Activated CD8-positive, alpha-beta memory T cell treated with anti-CD3 and anti-CD28 coated beads, Interleukin-2, amount 50 U/mL, for 4 hours (primary cell): ENCODE data around the gene DDB1.

Source experiments
- DNase-seq: peaks from one replicate; pipeline ENCODE4 v3.0.0-alpha.2; 2020

The DDB1 gene

DNA sequence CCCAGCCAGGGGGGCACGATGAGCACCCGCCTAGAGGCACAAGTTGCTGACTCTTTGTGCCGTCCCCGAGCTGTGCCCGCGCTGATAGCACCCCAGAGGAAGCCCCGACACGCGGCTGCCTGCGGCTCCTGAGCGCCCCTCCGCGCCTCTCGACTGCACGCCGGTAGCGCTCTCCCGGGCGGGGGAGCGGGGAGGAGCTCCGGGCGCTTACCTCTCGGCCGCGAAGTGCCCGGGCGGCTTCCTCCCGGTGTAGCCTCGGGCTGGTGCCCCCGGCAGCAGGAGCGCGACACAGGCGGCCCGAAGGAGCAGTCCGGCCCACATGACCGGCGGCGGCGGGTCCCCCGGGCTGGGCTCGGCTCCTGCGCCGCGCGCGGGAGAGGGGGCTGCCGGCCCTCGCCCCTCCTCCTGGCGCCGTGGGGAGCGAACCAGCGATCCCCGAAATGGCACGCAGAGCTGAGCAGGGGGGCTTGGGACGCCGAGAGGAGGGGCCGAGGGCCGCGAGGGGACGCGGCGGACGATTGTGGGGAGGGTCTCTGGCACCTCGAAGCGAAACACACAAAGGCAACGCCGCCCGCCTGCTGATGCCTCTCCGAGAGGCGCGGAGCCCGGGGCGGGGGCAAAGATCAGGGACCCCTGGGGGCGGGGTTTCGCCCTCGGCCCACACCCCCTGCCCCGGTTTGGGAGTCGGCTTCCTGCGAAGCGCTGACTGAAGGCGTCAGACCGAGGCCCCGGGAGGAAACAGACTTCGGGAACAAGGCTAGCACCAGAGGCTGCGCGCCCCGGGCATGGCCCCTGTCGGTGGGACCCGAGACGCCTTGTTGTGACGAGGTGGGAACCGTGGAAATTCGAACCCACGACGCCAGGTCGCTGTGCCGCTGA is 37.9 kb downstream of the DDB1 start, which contains the start of gene VWCE:
Gene VWCE (minus strand): TSS at position 600 of the 879 bp plus-strand sequence. CDS start 279 bp downstream, at position 321.
- DNase-seq: peak; percentile 69

DNA sequence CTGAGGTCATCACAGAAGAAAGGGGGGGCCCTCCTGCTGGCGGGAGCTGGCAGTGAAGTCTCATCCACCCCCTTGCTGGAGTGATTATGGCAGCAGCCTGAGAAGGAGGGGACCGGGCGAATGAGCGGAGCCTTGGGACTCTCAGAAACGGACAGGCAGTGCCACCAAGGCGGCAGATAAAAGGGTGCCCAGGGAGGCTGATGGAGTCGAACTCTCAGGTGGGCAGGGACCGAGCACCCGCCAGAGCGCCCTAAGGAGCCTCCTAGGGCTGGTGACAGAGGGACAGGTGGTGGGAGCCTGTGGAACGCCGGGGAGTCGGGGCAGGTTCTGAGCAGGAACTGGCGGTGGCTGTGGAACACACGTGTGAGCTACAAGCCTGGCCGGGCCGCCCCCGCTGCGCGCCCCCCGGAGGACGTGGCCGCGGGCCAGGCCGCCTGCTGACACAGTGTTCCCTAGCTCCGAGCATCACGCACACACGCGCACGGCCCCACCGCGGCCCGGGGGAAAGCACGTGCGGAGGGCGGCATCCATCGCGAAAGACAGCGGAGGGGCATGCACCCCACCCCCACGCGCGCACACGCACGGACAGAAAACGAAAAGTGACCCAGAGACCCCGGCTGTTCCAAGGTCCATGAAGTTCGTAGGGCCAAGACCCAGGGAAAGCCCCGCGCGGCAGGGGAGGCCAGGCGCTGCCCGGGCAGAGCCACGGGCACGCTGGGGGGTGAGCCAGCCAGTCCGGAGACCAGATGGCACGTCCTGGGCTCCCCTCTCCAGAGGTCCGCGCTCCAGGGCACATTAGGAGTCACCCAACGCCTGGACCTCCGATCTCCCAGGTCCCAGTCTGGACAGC is 38.8 kb downstream of the DDB1 start:
- peak; percentile 62 for DNase-seq

DNA sequence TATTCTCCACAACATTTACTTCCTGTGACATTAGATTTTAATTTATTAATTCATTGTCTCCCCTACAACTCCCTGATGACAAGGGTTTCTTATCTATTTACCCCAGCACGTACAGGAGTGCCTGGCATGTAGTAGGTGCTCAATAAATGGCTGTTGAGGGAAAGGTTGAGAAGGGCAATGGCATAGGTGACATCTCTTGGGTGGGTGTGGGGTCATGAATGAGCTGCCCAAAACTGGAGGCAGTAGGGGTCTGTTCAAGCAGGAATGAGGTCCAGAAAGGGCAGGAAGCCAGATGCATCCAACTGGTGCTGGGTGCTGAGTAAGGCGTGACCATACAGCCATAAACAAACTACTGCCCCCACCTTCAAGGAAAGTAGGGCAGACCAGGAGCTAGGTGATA is 40.5 kb downstream of the DDB1 start:
- no peak for DNase-seq

- no peak for DNase-seq
Measured at GRCh38 chr11:61290905-61291690, 41.8 kb downstream of the DDB1 start.

DNA sequence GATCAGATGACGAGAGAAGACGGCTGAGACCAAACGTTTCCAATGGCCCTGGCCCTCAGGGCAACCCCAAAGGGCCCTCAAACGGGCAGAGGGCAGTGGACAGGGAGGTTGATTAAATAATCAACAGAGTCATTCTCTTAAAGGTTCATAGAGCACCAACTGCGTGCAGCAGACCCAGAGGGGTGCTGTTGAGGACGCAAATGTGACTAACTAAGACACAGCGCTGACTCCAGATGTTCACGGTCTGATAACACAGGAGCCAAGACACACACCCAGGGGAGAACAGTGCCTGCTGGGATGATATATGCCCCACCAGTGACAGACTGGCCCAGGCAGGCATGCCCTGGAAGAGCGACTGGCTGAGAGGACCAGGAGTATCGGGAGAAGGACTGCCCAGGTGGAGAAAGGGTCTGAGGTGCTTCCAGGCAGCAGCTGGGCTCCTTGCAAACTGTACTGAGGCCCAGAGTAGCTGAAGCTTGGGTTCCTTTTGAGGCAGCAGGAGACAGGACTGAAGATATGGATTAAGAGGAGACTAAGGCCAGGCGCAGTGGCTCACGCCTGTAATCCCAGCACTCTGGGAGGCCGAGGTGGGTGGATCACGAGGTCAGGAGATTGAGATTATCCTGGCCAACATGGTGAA is 45.4 kb downstream of the DDB1 start:
- no peak for DNase-seq

DNA sequence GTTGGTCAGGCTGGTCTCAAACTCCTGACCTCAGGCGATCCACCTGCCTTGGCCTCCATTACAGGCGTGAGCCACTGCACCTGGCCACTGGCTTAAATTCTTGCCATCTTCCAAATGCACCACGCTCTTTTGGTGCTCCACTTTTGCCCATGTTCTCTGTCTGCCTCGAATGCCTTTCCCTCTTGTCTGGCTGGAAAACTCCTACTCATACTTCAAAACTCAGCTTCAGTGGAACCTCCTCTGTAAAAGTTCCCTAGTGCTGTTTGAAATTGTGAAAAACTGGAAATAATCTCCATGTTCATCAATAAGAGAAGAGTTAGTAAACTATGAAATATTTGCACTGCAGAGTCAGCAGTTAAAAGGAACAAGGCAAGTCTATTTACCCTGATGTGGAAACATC is 49.3 kb downstream of the DDB1 start:
- DNase-seq: no peak

GRCh38 chr11:61281581-61282250 is 51.2 kb downstream of the DDB1 start:
- no peak for DNase-seq

DNA sequence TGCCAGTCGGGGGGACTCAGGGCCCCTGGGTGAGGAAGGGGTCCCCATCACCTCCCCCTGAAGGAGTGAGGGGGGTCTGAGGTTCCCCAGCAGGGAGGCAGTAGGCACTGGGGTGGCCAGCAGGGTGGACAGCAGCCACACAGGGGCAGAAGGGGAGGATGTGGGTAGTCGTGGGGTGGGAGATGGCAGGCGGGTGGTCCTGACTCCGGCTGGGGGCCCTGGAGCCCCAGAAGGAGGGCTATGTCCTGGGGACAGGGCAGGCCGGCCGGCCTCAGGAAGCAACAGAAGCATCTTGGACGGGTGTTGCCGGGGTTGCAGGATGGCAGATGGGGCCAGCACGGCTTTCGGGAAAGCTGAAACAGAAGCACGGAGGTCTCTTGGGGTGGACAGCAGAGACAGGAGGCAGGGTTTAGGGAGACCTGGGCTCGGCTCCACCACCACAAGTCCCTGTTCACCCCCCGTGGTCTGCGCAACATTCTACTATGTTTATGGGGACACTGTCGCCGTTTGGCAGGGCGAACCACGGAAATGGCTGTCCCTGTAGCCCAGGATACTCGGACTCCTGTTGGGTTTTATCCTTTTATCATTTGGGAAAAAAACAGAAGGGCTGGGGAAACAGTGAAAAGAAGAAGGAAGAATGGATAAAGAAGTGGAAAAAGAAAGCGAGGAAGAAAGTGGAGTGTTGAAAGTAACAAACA is 51.9 kb downstream of the DDB1 start:
- DNase-seq: no peak

- DNase-seq: no peak
Measured at GRCh38 chr11:61279934-61280659, 52.8 kb downstream of the DDB1 start.

DNA sequence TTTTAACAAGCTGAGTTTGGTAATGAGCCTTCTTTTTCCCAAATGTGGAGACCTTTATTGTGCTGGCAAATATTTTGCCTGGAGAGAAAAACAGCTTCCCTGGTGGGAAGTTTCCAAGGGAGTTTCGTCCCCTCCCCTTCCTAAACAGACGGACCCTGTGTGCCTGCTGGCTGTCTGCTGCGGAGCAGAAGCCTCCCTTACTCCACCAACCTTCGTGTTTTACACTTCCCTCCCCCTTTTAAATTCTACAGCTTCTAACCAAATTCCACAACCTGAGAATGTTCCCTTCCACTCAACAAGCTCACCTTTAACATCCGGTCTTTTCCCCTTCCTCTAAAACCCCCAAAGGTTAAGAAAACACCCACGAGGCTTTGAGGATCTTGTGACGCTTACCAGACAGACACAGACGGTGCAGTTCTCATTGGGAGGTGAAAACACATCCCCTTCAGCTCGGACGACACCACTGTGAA is 54.9 kb downstream of the DDB1 start:
- DNase-seq: no peak

- no peak for DNase-seq
Measured at GRCh38 chr11:61277186-61278000, 55.5 kb downstream of the DDB1 start.

DNA sequence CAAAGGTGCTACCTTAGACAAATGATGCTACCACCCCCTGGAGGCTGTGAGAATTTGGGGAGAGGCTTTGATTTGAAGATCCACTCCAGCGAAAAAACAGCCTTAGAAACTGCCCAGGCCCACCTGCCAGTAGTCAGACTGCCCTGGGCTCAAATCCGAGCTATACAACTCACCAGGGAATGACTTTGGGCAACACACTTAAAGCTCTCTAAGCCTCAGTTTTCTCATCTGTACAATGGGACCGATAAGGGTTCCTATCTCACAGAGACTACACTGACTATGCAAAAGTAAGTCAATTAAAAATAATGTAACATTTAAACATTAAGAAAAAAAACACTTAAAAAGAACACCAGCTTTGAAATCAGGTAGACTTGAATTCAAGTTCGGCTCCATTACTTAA is 57.7 kb downstream of the DDB1 start:
- DNase-seq: no peak

DNA sequence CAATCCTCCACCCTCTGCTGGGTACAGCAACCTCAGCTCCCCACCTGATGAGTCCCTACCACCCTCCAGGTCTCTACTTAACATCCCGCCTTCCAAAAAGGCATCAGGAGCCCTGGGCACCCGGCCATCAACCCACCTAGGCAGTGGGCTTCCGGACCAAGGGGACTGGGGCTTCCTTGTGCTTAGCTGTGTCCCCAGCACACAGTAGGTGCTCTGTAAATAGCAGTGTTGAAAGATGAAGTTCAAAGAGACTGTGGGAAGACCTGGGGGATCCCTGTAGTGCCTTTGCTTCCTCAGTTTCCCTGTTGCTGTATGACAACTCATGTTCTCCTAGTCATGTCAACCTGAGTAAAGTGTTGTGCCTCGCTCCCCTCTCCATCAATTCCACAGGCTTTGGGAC is 58.8 kb downstream of the DDB1 start:
- no peak for DNase-seq

DNA sequence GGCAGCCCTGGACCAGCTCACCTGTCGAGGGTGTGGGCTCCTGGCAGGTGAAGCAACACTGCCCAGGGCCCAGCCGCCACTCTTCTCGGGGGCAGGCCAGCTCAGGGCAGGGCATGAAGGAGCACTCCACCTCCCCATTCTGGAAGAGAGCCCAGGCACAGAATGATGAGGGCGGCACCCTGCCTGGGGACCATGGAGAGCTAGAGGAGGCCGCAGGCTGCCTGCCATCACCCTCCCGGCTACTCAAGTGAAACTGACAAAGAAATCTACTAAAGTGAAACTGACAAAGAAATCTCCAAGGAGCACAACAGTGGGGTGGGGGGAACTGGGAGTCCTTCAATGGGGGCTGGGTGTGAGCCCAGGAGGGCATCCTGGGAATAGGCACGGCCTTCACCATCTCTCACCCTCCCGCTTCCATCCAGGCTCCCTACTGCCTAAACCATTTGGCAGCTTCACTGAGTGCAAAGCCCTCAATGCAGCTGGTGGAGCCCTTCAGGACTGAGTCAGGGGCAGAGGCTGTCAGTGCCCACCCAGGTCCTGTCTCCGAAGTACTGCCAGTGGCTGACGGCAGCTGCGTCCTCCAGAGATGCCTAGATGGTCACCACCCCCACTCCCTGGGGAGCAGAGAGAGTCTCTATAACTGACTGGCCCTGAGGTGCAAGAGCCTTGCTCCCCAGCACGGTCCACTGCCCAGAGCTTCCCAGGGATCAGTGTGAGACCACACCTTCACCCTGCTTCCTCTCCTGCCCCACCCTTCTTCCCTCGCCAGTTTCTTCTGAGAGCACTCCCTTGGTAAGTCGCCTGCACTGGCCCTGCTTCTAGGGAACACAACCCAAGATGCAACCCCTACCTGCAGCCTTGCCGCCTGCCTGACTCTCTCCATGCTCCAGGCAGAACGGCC is 59.5 kb downstream of the DDB1 start:
- DNase-seq: no peak

GRCh38 chr11:61272731-61273130 is 60.2 kb downstream of the DDB1 start:
- DNase-seq: no peak

DNA sequence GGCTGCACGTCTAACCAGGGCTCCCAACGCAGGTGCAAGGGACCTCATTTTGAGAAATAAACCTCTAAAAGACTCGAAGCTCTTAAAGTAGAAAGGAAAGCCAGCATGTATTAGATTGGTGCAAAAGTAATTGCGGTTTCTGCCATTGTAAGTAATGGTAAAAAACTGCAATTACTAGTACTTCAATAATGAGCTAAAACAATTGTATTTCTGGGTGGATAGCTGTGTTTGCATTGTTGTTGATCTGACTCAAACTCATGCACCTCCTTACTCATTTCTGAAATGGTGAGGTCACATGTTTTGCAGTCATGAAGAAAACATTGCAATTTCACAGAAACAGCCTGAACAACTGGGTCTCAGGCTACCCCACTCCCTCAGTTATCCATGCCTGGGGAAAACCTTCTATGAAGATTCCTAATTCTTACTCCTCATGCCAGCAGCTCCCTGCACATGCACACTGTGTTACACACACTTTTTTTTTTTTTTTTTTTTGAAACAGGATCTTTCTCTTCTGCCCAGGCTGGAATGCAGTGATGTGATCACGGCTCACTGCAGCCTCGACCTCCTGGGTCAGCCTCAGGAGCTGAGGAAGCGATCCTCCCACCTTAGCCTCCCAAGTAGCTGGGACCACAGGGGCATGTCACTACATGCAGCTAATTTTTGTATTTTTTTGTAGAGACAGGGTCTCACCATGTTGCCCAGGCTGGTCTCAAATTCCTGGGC is 62.4 kb downstream of the DDB1 start:
- DNase-seq: no peak

- no peak for DNase-seq
Measured at GRCh38 chr11:61268588-61269250, 64.2 kb downstream of the DDB1 start.
